Measurements from ENCODE around the gene BHLHA15.

- TF ChIP-seq, protein P1, sequence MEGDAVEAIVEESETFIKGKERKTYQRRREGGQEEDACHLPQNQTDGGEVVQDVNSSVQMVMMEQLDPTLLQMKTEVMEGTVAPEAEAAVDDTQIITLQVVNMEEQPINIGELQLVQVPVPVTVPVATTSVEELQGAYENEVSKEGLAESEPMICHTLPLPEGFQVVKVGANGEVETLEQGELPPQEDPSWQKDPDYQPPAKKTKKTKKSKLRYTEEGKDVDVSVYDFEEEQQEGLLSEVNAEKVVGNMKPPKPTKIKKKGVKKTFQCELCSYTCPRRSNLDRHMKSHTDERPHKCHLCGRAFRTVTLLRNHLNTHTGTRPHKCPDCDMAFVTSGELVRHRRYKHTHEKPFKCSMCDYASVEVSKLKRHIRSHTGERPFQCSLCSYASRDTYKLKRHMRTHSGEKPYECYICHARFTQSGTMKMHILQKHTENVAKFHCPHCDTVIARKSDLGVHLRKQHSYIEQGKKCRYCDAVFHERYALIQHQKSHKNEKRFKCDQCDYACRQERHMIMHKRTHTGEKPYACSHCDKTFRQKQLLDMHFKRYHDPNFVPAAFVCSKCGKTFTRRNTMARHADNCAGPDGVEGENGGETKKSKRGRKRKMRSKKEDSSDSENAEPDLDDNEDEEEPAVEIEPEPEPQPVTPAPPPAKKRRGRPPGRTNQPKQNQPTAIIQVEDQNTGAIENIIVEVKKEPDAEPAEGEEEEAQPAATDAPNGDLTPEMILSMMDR (IDR thresholded peaks at IDR 0.05) = peak in 3 of 7 experiments; percentile 1 to 15 (median 11)
- peak; percentile 55 to 73 (median 72) for TF ChIP-seq POLR2A (IDR thresholded peaks at IDR 0.05)
Observed at GRCh38 chr7:98251601-98252424, 40.6 kb downstream of the BHLHA15 start, which contains the start of gene TECPR1.

All from body of pancreas (tissue), 4 donors.